HG02885 (cell line): ENCODE results near the gene FIBCD1.

ENCODE experiments used
- ATAC-seq: cut with Tn5 transposase; IDR thresholded peaks from one replicate; pipeline ENCODE4 v1.9.1; 2021; ENCODE audit warnings: mild to moderate bottlenecking; ENCODE audit not compliant: unreplicated experiment, poor library complexity

FIBCD1 gene, protein sequence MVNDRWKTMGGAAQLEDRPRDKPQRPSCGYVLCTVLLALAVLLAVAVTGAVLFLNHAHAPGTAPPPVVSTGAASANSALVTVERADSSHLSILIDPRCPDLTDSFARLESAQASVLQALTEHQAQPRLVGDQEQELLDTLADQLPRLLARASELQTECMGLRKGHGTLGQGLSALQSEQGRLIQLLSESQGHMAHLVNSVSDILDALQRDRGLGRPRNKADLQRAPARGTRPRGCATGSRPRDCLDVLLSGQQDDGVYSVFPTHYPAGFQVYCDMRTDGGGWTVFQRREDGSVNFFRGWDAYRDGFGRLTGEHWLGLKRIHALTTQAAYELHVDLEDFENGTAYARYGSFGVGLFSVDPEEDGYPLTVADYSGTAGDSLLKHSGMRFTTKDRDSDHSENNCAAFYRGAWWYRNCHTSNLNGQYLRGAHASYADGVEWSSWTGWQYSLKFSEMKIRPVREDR

DNA sequence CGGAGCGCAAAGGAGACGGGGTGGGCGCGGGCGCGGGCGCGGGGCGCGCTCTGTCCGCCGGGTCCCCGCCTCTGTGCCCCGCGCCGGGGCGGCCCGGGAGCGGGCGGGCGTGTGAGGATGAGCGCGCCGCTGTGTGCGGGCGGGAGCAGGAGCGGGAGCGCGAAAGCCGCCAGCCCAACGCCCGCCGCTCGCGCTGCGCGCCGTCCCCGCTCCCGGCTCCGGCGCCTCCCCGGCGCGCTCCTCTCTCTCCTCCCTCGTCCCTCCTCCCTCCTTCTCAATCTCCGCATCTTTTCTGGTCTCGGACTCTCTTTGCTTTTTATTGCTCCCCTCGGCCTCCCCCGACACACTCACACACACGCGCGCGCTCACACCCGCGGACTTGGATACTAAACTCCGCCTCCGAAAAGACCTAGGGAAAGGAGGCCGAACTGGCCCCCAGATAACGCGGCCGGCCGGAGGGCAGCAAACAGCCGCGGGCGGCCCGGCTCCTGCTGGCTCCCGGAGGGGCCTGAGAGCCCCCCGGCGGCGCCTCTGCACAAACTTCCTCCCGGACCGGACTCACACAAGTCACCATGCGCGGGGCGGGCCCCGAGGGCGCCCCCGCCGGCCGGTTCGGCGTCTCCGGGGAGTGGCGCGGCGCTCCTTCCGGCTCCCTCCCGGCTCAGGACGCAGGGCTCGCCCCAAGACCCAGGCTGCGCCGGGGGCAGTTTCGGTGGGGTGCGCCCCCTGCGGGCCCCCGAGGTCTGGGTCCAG is at the start of gene FIBCD1:
FIBCD1 (minus strand) TSS at position 596 of the 753 bp plus-strand sequence. CDS start 640 bp downstream, outside the sequence.
- no peak for ATAC-seq

DNA sequence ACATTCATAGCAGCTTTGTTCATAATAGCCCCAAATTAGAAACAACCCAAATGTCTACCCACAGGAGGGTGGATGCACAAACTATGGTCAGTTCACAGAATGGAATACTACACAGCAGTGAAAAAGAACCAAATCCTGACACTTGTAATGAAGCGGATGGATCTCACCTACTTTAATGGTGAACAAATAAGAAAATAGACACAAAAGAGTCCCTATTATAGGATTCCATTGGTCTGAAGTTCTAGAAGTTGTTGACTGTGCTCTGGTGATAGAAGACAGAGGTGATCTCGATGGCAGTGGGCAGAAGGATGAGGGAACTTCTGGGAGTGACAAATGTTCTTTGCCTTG is 49.3 kb upstream of the FIBCD1 start:
- no peak for ATAC-seq

DNA sequence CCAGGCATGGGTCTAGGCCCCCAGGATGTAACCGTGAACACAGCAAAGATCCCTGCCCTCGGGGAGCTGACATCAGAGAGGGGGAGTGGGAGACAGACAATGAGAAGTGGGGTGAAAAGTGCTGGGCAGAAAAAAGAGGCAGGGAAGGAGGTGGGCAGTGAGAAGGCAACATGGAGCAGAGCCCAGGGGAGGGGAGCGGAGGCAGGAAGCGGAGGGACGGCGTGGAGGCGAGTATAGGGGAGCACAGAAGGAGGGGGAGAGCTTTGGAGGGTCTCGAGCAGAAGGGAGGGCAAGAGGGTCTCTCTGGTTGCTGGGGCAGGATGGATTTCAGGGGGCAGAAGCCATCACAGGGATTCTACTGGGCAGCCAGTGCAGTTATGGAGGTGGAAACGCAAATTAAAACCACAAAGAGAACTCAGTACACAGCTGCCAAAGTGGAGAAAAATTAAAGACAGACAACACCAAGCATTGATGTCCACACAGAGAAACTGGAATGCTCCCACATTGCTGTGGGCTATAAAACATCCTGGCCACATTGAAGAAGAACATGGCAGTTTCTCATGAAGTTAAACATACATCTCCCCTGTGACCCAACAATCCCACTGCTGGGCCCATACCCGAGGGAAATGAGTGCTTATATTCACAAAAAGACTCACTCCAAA is 48.8 kb upstream of the FIBCD1 start:
- no peak for ATAC-seq

DNA sequence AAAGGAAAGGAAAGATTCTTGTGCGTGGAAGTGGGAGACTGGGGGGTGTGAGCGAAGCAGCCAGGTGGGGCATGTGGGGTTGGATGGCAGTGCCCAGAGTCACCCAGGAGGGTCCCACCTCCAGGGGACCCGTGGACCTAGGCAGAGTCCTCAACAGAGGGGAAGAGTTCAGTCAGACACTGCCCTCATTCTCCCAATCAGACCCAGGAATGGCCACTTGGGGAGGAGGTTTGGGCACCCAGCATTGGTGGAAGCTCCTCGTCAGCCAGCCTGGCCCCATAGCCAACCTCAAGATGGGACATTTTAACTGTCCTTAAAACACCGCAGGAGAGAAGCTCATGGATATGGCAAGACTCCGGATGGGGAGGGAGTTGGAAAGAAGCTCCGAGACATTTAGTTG is 48.0 kb upstream of the FIBCD1 start:
- ATAC-seq = no peak

DNA sequence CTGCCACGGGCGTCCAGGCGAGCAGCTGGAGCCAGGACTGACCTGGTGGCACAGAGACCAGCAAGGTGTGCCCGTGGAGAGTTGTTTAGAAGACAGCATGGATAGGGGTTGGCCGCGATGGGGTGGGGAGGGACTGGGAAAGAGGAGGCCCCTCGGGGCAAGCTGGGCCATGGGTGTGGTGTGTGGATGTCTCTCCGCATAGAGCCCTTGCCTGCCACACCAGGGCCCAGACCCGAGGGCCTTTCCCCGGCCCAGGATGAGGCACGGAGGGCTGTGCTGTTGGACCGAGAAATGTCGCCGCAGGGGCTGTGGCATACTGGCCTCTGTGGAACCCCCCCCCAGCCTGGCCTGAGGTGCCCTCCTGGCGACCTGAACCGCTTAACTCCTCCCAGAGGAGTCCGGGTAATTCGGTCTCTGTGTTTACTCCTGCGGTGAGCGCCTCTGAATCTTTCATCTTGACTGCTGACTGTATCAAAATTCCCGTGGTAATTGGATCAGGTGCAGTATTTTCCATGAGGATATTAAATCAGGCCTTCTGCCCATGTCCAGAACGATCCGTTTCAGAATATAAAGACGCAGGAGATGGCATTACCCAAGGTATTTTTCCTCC is 47.4 kb upstream of the FIBCD1 start:
- no peak for ATAC-seq

DNA sequence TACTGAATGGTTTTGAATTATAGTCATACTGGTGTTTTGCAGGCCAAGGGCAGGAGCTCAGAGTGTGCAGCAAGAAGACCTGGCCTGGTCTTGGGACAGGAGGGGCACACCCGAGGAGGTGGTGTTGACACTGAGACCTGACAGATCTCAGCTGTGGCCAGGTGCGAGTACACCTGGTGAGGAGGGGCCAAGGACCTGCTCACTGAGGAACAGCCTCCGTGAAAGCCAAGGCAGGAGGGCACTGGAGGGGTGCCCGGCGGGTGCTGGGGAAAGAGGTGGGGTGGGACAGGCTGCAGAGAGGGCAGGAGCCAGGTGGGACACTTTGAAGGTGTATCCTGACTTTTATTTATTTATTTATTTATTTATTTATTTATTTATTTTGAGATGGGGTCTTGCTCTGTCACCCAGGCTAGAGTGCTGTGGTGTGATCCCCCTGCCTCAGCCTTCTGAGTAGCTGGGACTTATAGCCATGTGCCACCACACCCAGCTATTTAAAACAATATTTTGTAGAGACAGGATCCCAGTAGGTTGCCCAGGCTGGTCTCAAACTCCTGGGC is 46.6 kb upstream of the FIBCD1 start:
- no peak for ATAC-seq

DNA sequence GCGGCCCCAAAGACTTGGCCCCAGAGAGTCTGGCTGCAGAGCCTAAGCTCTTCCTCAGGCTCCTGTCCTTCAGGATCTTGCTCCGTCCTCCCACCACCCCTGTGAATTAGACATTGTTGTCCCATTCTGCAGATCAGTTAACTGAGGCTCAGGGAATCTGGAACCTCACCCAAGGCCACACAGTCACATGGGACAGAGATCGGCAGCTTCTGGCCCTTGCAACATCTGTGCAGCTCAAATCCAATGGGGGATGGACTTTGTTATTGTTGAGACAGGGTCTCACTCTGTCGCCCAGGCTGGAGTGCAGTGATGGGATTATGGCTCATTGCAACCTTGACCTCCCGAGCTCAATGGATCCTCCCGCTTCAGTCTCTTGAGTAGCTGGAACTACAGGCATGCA is 46.0 kb upstream of the FIBCD1 start:
- ATAC-seq = no peak

DNA sequence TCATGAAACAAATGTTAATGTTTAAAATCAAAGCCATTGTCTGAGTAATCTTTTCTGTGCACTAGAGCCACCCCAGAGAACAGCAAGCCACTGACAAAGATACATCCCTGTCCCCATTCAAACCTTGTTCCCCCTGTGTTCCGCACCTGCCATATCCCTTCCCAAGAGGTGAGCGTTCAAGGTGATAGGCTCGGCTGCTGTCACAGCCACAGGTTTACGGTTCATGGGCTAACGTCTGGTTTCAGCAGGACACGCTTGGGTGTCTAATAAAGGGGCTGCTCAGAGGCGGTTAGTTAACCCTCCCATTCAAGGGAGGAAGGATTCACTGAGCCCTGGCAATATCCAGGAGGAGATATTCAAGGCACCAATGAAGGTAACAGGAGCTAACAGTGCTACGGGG is 45.5 kb upstream of the FIBCD1 start:
- no peak for ATAC-seq

DNA sequence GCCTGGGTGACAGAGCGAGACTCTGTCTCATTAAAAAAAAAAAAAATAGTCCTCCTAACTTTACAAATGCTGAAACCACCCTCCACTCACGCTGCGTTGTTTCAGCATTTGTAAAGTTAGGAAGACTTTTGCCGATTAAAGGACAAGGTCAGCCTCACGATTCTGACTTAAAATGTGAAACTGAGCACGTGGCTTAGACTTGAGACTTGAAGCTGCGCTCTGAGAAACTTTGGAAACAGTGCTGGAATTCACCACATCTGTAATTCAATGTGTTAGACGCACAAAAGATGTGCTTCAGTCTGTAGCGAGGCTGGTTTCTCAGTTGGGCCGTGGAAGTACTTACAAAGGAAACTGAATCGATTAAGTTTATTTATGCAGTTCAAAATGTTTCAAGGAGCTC is 44.9 kb upstream of the FIBCD1 start:
- ATAC-seq = no peak

DNA sequence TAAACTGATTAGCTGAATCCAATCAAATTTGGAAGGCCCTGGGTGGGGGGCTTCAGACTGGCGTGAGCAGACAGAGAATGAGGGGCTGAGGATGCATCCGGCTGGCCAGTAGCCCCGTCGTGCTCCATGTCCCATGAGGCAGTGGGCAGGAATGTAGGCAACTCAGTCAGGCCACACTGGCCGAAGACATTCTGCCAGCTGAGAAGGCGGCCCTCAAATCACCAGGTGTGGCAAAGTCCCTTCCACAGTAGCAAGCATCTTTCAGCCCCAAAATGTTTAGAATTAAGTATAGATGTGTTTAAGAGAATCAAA is 44.3 kb upstream of the FIBCD1 start:
- ATAC-seq = no peak

DNA sequence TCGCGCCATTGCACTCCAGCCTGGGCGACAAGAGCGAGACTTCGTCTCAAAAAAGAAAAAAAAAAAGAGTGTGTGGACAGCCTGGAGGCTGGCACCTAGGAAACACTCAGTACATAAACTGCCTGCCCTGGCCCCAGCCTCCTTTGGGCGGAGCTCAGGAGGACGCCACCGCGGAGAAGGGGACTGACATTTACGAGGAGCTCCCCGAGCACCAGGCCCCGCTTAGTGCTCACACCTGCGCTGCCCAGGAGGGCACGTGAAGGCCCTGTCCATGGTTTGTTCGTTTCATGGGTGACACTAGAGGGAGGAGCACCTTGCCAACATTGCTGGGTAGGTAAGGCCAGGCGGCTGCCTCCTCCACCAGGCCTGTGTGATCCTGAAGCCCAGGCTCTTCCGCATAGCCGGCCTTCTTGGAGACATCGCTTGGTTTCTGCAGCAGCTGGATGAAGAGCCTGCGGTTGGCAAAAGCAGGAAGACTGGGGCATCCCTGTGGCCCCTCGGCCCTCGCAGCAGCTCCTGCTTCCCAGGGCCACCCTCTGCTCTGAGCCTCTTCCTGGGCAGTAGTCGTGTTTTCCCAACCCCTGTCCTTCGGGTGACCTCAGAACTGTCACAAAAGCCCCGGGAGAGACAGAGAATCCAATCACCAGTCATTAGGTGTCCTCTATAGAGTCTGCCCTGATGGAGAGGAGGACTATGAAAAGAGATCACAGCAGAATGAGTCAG is 43.8 kb upstream of the FIBCD1 start:
- no peak for ATAC-seq

DNA sequence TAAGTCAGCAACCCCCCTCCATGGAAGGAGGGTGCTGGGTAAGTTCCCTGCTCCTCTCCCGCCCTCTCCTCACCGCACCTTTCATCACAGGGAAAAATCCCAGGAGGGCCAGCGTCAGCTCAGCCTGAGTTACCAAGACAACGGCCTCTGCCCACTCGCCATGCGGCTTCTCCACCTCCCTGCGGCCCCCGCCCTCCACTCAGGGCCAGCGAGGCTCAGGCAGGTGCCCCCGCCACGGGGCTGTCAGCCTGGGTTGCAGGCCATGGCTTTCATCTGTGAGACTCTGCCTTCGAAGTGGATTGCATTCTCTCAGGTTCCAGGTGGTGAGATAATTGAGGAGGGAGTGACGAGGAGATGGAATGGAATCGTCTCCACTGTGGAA is 42.7 kb upstream of the FIBCD1 start:
- ATAC-seq = no peak

DNA sequence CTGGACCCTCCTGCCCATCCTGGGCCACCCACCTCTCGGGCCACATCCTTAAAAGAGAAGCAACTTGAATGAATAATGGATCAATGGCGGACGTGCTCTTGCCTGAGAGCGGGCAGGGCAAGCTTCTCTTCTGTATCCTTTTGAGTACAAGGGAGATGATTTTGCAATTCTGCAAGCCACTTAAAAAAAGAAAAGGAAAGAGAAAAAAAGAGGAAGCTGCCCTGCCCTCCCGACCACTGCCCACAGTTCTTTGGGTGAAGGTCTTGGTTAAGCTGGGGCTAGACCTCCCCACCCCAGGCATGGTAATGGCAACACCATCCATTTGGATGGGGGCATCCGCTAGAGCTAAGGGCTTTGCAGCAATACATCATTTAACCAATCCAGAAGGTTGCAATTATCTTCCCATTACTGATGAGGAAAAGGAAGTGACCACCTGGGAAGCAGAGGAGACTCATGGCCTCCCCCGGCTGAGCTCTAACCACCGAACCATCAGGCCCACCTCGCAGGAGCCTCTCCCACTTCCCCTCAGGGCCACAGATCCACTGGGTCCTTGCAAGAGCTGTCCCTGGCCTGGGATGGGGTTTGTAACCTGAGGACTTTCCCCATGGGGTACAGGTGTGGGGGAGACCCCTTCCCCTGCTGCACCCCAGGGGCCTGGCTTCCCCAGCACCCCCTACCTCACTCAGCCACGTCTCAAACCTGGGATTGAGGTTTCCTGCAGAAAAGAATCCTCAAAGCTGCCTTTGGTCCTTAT is 42.1 kb upstream of the FIBCD1 start:
- no peak for ATAC-seq

DNA sequence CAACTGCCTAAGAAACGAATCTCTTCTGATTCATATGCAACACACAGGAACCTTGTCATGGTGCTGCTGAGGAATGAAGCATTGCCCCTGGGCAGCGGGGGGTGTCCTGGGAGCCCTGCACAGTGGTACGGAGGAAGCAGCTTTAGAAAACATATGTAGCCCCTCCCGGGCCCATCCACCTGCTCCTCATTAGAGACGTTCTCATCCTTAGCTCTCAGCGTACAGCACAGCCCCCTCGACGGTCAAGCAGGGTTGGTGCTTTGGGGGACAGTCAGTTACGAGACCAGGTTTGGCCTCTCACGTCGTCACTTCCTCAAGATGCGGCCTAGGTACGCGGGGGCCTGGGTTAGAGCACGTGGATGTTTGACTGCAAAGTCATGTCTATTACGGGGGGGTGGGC is 41.5 kb upstream of the FIBCD1 start:
- ATAC-seq = no peak

DNA sequence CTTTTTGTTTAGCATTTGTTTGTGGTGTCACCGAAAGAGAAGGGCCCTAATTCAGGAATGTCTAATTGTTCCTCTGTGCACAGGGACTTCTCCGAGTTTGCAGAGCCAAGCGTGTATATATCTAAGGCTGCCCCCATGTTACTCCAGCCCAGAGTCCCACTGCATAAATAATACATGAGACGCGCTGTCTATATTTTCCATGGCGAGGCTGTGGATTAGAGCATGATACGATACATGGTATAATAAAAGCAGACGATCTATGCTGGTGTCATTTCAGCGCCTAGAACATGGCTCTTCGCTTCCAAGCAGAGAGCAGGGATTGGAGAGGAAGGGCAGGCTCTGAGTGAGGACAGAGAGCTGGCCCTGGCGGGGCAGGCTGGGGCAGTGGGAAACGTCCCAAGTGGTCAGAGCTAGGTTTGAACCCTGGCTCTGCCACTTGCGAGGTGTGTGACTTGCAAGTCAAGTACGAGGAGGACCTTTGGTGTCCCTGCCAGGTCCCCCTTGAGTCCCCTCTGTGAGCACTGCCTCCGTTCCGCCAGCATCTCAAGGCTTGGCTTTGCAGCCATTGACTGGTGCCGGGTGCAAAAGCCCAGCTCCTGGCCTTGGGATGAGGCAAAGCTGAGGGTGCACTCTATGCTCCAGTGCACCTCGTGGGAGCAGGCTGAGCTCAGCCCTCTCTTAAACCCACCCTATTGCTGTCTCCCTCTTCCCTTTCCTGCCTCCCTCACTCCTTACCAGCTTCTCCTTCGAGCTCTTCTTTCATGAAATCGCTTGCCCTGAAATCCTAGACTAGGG is 40.7 kb upstream of the FIBCD1 start:
- ATAC-seq = no peak

DNA sequence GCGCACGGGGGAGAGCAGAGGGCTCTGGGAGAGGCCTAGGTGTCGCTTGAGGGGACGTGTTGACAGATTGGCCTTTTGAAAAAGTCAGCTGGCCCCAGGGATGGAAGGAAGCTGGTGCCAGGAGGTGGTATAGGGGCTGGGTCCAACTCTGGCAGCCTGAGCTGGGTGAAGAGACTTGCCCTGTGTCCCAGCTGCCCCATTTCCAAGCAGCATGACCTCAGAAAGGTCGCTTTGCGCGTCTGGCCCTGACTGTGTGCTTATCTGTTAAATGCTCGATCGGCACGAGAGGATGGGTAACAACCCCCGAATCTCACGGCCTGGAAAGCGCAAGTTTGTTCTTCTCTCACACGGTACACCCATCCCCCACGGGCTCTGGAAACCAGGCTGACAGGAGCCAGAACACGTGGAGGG is 38.8 kb upstream of the FIBCD1 start:
- no peak for ATAC-seq

DNA sequence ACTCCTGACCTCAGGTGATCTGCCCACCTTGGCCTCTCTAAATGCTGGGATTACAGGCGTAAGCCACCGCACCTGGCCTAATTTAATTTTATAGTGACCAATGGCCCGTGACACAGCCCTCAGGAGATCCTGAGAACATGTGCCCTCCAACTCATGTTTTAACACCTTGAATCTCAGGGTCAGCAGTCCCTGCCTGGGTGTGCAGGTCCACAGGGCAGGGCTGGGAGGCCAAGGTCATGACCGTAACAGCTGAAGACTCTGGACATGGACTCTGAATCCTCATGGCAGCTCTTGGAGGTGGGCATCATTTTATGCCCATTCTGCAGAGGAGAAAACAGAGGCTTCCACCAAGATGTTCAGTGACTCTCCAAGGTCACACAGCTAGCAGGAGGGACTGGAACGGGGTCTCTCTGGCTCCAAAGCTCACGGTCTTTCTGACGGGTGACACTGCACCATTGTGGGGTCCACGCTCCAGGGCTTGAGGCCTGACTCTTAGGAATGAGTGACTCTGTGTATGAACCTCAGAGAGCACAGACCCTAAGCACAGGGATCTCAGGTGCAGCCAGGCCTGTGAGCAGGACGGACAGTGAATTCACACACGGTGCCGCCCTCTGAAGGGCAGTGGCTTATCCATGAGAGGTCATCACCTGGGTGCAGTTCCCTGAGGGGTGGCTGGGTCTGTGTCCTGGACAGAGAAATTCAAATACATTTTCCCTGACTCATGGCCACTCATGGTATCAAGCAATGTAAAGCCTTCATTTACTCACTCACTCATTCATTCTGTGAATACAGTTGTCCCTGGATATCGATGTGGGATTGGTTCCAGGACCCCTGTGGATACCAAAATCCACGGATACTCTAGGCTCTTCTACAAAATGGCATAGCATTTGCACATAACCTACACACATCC is 37.1 kb upstream of the FIBCD1 start:
- ATAC-seq = no peak

DNA sequence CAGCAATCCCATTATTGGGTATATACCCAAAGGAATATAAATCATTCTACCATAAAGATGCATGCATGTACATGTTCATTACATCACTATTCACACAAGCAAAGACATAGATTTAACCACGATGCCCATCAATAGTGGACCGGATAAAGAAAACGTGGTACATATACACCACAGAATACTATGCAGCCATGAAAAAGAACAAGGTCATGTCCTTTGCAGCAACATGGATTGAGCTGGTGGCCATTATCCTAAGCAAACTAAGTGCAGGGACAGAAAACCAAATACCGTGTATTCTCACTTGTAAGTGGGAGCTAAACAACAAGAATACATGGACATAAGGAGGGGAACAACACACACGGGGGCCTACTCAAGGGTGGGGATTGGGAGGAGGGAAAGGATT is 36.1 kb upstream of the FIBCD1 start:
- no peak for ATAC-seq
